Caco-2 (cell line): Measurements from ENCODE around the gene MESP1. TPM values are rescaled to one million over a fixed set of nuclear protein-coding genes. Genes with fewer than 3 reads are reported as not detected.

ENCODE experiments used
- Bru-seq: library from RNA; stranded (reverse); fragments of 400-500 nt; gene quantifications from one replicate; lab custom pipeline; 2021; lab: Mats Ljungman, UMichigan
- BruChase-seq, 2 experiments: library from RNA; stranded (reverse); fragments of 400-500 nt; gene quantifications; one replicate each; lab custom pipeline; 2021; lab: Mats Ljungman, UMichigan
- BruUV-seq: library from RNA; stranded (reverse); fragments of 400-500 nt; replicated peaks from 2 replicates; lab custom pipeline; 2021; lab: Mats Ljungman, UMichigan
- CTCF ChIA-PET: fragments of 300-600 bp; sonication (Branson Sonifier 250); formaldehyde crosslinking; loops from one replicate; lab custom pipeline; 2022; ENCODE audit warnings: antibody characterized with exemption; lab: Charles Lee
- POLR2A ChIA-PET: fragments of 300-600 bp; sonication (Branson Sonifier 250); formaldehyde crosslinking; loops from one replicate; lab custom pipeline; 2022; ENCODE audit warnings: antibody characterized with exemption; lab: Charles Lee
- DNase-seq, 2 experiments: peaks; one replicate each; pipeline versions ENCODE4 v3.0.0 to v3.0.0-alpha.2; 2020 to 2022
- H3K27me3 ChIP-seq: replicated peaks from 2 replicates; pipeline ENCODE4 v1.6.0; 2011; ENCODE audit warnings: low read length; ENCODE audit not compliant: control insufficient read depth, insufficient read depth
- H3K36me3 ChIP-seq: 2 replicates; pipeline ENCODE4 v1.5.1; 2011; ENCODE audit warnings: low read length; ENCODE audit not compliant: control insufficient read depth, insufficient read depth
- H3K4me1 ChIP-seq: fragments of 250-450 bp; sonication (Bioruptor Pico); 2 replicates; pipeline ENCODE4 v1.5.1; 2020; ENCODE audit warnings: mild to moderate bottlenecking
- H3K4me3 ChIP-seq: 2 replicates; pipeline ENCODE4 v1.5.1; 2011; ENCODE audit warnings: low read depth, mild to moderate bottlenecking, control low read depth, low read length
- H3K9me3 ChIP-seq: fragments of 250-450 bp; sonication (Bioruptor Pico); 2 replicates; pipeline ENCODE4 v1.5.1; 2020; ENCODE audit warnings: mild to moderate bottlenecking, moderate library complexity
- H3K27ac Mint-ChIP-seq: one replicate; pipeline ENCODE4 v1.8.0; 2022; ENCODE audit warnings: mixed read lengths; ENCODE audit not compliant: unreplicated experiment
- H3K27me3 Mint-ChIP-seq: one replicate; pipeline ENCODE4 v1.8.0; 2022; ENCODE audit warnings: mixed read lengths; ENCODE audit not compliant: insufficient read depth, unreplicated experiment
- H3K36me3 Mint-ChIP-seq: one replicate; pipeline ENCODE4 v1.8.0; 2022; ENCODE audit warnings: mild to moderate bottlenecking, mixed read lengths; ENCODE audit not compliant: insufficient read depth, unreplicated experiment
- H3K4me1 Mint-ChIP-seq: one replicate; pipeline ENCODE4 v1.8.0; 2022; ENCODE audit warnings: low read depth, mixed read lengths; ENCODE audit not compliant: unreplicated experiment
- H3K4me3 Mint-ChIP-seq: one replicate; pipeline ENCODE4 v1.8.0; 2022; ENCODE audit warnings: mild to moderate bottlenecking, moderate library complexity, mixed read lengths; ENCODE audit not compliant: unreplicated experiment
- H3K9me3 Mint-ChIP-seq: one replicate; pipeline ENCODE4 v1.8.0; 2022; ENCODE audit warnings: mixed read lengths; ENCODE audit not compliant: unreplicated experiment
- CTCF ChIP-seq, 2 experiments: fragments of 200-600 bp in 1 of 2; IDR thresholded peaks; 1 replicate in 1 of 2; 2 replicates in 1 of 2; pipeline versions ENCODE4 v1.5.1 to v1.8.0; 2011 to 2022; ENCODE audit warnings: antibody characterized with exemption in 1 of 2, control low read depth in 1 of 2, inconsistent platforms in 1 of 2, low read depth in 1 of 2, low read length in 1 of 2, mild to moderate bottlenecking in 1 of 2, moderate library complexity in 1 of 2; ENCODE audit not compliant: insufficient read depth in 1 of 2, severe bottlenecking in 1 of 2, unreplicated experiment in 1 of 2
- intact Hi-C: fragments of 100-400 bp; cut with micrococcal nuclease; formaldehyde crosslinking; loops from one replicate; pipeline ENCODE4 v1.10.0; 2022; ENCODE audit not compliant: unreplicated experiment
- long read RNA-seq: library from polyadenylated mRNA; stranded (forward); transcript quantifications from one replicate; pipeline ENCODE4 v2.0.0, GENCODE V29; 2022
- total RNA-seq: library from RNA; stranded (reverse); gene quantifications from 2 replicates; pipeline ENCODE4 v1.2.3, GENCODE V29; 2022

The MESP1 gene, protein sequence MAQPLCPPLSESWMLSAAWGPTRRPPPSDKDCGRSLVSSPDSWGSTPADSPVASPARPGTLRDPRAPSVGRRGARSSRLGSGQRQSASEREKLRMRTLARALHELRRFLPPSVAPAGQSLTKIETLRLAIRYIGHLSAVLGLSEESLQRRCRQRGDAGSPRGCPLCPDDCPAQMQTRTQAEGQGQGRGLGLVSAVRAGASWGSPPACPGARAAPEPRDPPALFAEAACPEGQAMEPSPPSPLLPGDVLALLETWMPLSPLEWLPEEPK
- 1.00 and 2.2 TPM in 2 replicates for total RNA-seq
- Bru-seq, nascent RNA = percentile 27 among the genes with signal in this experiment
- percentile 26 among the genes with signal in this experiment for BruChase-seq, experiment 1, labeled RNA remaining after a 2-hour chase
- BruChase-seq, experiment 2, labeled RNA remaining after a 6-hour chase = percentile 23 among the genes with signal in this experiment
- long read RNA-seq, partial matches to known transcripts = 0 of 1 reads
- long read RNA-seq, other reads (novel, unspliced or antisense) = 0 of 1 reads

DNA sequence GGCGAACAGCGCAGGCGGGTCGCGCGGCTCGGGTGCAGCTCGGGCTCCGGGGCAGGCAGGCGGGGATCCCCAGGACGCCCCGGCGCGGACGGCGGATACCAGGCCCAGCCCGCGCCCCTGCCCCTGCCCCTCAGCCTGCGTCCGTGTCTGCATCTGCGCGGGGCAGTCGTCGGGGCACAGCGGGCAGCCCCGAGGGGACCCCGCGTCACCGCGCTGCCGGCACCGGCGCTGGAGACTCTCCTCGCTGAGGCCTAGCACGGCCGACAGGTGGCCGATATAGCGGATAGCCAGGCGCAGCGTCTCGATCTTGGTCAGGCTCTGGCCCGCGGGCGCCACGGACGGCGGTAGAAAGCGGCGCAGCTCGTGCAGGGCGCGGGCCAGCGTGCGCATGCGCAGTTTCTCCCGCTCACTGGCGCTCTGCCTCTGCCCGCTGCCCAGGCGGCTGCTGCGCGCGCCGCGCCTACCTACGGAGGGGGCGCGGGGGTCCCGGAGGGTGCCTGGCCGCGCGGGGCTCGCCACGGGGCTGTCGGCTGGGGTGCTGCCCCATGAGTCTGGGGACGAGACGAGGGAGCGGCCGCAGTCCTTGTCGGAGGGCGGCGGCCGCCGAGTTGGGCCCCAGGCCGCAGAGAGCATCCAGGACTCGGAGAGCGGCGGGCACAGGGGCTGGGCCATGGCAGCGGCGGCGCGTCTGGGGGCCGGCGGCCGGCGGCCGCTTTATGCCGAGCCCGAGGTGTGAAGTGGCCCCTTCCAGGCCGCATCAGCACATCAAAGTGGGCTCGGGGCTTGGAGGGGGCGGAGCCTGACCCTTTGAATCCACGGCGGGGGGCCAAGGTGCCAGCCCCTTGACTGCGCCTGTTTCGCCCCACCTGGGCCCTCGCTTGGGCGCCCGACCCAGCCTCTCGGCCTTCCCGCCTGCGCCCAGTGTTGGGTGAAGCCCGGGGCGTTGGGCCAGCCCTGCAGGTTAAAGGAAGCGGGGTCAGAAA is at the start of gene MESP1:
Gene MESP1, minus strand, starts transcription at position 690 of the 983 bp plus-strand sequence. Its CDS starts 18 bp downstream, at position 672.
- peak; percentile 83 to 85 for TF ChIP-seq CTCF (IDR thresholded peaks at IDR 0.05; ENCODE audit: insufficient read depth in 1 of 2, low read depth in 1 of 2, low read length in 1 of 2, severe bottlenecking in 1 of 2, unreplicated experiment in 1 of 2)
- no peaks in the 10 kb centered on the region for H3K36me3 Mint-ChIP-seq
- Histone ChIP-seq H3K4me3 (peak within 1 kb of the TSS; percentile 59), H3K9me3 (no peaks in the 10 kb centered on the region), H3K27me3 (no peaks in the 10 kb centered on the region), H3K36me3 (no peaks in the 10 kb centered on the region), H3K4me1 (peaks cover 13% of the 10 kb centered on the region)
- peaks cover 9% of the 10 kb centered on the region for H3K4me1 Mint-ChIP-seq
- peak within 1 kb of the TSS; percentile 62 for H3K4me3 Mint-ChIP-seq
- intact Hi-C loops = no loop called here
- DNase-seq = peak; percentile 92 to 95
- POLR2A ChIA-PET = interaction anchor here (0.9 kb wide), 1 partner anchor 11 kb away, joined by 3 read pairs; no protein-coding TSS in a partner anchor
- CTCF ChIA-PET = interaction anchor here (1.0 to 1.8 kb wide), 6 partner anchors 10 to 138 kb away, joined by 3 to 14 read pairs (median 6); no protein-coding TSS in a partner anchor
- BruUV-seq = no TSS peak
- no peaks in the 10 kb centered on the region for H3K27me3 Mint-ChIP-seq
- no peaks in the 10 kb centered on the region for H3K9me3 Mint-ChIP-seq
- H3K27ac Mint-ChIP-seq = no peak within 1 kb of the TSS

DNA sequence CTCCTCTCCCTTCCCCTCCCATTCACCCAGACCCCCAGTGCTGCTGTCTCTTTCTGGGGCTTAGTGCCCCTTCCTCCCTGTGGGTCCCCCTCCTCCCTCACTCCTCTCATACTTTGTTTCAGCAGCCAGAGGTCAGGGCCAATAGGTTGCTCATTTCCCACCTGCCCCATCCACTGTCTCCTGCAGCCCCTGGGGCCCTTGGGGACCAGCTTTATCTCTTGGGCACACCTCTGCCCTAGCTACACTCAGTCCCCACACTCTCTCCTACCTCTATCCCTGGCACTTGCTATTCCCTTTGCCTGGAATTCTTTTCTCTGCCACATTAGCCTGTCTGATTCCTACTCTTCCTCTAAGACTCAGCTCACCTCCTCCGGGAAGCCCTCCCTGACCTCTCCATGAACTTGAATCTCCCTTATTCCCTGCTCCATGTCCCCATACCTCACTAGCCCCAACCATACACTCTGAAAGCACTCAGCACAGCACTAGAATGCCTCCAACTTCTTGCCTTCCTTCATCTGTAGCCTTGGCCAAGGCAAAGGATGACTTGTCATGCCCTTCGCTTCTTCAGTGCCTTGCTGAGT is 49.0 kb upstream of the MESP1 start:
- TF ChIP-seq CTCF (IDR thresholded peaks at IDR 0.05; ENCODE audit: insufficient read depth in 1 of 2, low read depth in 1 of 2, low read length in 1 of 2, severe bottlenecking in 1 of 2, unreplicated experiment in 1 of 2) = no peak
- no peaks in the 10 kb centered on the region for H3K27me3 ChIP-seq
- no peak overlapping the region for H3K4me3 ChIP-seq
- ChIA-PET POLR2A (no interaction called here), CTCF (interaction anchor here (1.0 kb wide), 1 partner anchor 39 kb away, joined by 3 read pairs; no protein-coding TSS in a partner anchor)
- DNase-seq = no peak
- Mint-ChIP-seq H3K27me3 (no peaks in the 10 kb centered on the region), H3K9me3 (no peaks in the 10 kb centered on the region), H3K4me1 (no peaks in the 10 kb centered on the region), H3K36me3 (no peaks in the 10 kb centered on the region), H3K27ac (no peak overlapping the region), H3K4me3 (no peak overlapping the region)
- H3K36me3 ChIP-seq = no peaks in the 10 kb centered on the region
- H3K4me1 ChIP-seq = no peaks in the 10 kb centered on the region
- H3K9me3 ChIP-seq = no peaks in the 10 kb centered on the region; the same call in 1 of the 2 replicates
- intact Hi-C loops = no loop called here
- no TSS peak for BruUV-seq
